ENCODE data around the gene BCL11B. TPM values are rescaled to one million over a fixed set of nuclear protein-coding genes. Genes with fewer than 3 reads are reported as not detected.

BCL11B gene
- total RNA-seq, 4 donors from 2014 or later = 39.1 to 74.3 (median 51.7) TPM

- DNase-seq (ENCODE audit: low spot score in 2 of 2) = peak; percentile 9 to 54
- intact Hi-C loops (cut with DNase I; ENCODE audit: low total_unique reads) = no loop called here
- 86 to 87% methylated on average over 17 of the region's 17 CpGs for WGBS, 2 donors
- H3K4me3 ChIP-seq (ENCODE audit: low read depth, poor library complexity, severe bottlenecking) = no peak overlapping the region
- TF ChIP-seq POLR2A (IDR thresholded peaks at IDR 0.05) = no peak
- TF ChIP-seq, protein P1, sequence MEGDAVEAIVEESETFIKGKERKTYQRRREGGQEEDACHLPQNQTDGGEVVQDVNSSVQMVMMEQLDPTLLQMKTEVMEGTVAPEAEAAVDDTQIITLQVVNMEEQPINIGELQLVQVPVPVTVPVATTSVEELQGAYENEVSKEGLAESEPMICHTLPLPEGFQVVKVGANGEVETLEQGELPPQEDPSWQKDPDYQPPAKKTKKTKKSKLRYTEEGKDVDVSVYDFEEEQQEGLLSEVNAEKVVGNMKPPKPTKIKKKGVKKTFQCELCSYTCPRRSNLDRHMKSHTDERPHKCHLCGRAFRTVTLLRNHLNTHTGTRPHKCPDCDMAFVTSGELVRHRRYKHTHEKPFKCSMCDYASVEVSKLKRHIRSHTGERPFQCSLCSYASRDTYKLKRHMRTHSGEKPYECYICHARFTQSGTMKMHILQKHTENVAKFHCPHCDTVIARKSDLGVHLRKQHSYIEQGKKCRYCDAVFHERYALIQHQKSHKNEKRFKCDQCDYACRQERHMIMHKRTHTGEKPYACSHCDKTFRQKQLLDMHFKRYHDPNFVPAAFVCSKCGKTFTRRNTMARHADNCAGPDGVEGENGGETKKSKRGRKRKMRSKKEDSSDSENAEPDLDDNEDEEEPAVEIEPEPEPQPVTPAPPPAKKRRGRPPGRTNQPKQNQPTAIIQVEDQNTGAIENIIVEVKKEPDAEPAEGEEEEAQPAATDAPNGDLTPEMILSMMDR (IDR thresholded peaks at IDR 0.05) = no peak
Observed at GRCh38 chr14:99120526-99121318, 151.3 kb downstream of the BCL11B start.

GRCh38 chr14:99119554-99120525 lies 152.2 kb downstream of the BCL11B start:
- intact Hi-C loops (cut with DNase I; ENCODE audit: low total_unique reads) = no loop called here
- peak in 1 of 2 donors; percentile 66 for DNase-seq (ENCODE audit: low spot score in 2 of 2)

More at GRCh38 chr14:99119554-99120525, 152.2 kb downstream of the BCL11B start:
- TF ChIP-seq POLR2A (IDR thresholded peaks at IDR 0.05) = no peak
- TF ChIP-seq, protein P1 (IDR thresholded peaks at IDR 0.05) = no peak
- no peak overlapping the region for H3K4me3 ChIP-seq (ENCODE audit: low read depth, poor library complexity, severe bottlenecking)
- 62 to 68% methylated on average over 18 of the region's 18 CpGs for WGBS, 2 donors

Other genes with a start within 250 kb of the BCL11B start
- gene SETD3, start 208.7 kb upstream of the BCL11B start, total RNA-seq = 10 to 100 TPM; 36.8 to 62.5 (median 47.6) TPM
- gene CCNK, start 209.2 kb upstream of the BCL11B start, total RNA-seq = 10 to 100 TPM; 15.0 to 29.4 (median 25.3) TPM